Measurements from ENCODE around the gene RALGAPA2.

GRCh38 chr20:20740541-20740940, 28.1 kb upstream of the RALGAPA2 start:
- no peak for TF ChIP-seq POLR2A (IDR thresholded peaks at IDR 0.05)
- TF ChIP-seq CTCF (IDR thresholded peaks at IDR 0.05): no peak

Measured in body of pancreas (tissue), 4 donors.